ENCODE measurements around the gene RASAL3. TPM values are rescaled to one million over a fixed set of nuclear protein-coding genes. Genes with fewer than 3 reads are reported as not detected.

Gene RASAL3
- total RNA-seq, 1 donor from 2014 or later = 1.9 TPM

- no peak for DNase-seq (ENCODE audit: low spot score)
Measured at GRCh38 chr19:15436826-15437110, 27.6 kb downstream of the RASAL3 start.

GRCh38 chr19:15436012-15436825 is 28.1 kb downstream of the RASAL3 start:
- ATAC-seq = no peak
- DNase-seq (ENCODE audit: low spot score) = no peak

More at GRCh38 chr19:15436826-15437110, 27.6 kb downstream of the RASAL3 start:
- no peak for ATAC-seq

- DNase-seq (ENCODE audit: low spot score) (no peak), ATAC-seq (no peak)
Measured at GRCh38 chr19:15433519-15434069, 30.8 kb downstream of the RASAL3 start.

GRCh38 chr19:15432629-15433518 is 31.5 kb downstream of the RASAL3 start:
- peak; percentile 93 for DNase-seq (ENCODE audit: low spot score)
- ATAC-seq = peak; percentile 95

- DNase-seq (ENCODE audit: low spot score) (peak; percentile 50), ATAC-seq (no peak)
Measured at GRCh38 chr19:15432018-15432494, 32.3 kb downstream of the RASAL3 start.

GRCh38 chr19:15431396-15432017 is 32.8 kb downstream of the RASAL3 start:
- no peak for ATAC-seq
- no peak for DNase-seq (ENCODE audit: low spot score)

- ATAC-seq (no peak), DNase-seq (ENCODE audit: low spot score) (no peak)
Measured at GRCh38 chr19:15430526-15431120, 33.7 kb downstream of the RASAL3 start.

GRCh38 chr19:15429825-15430467 is 34.4 kb downstream of the RASAL3 start:
- DNase-seq (ENCODE audit: low spot score) (peak; percentile 46), ATAC-seq (no peak)

- DNase-seq (ENCODE audit: low spot score) (no peak), ATAC-seq (no peak)
Measured at GRCh38 chr19:15428956-15429824, 35.2 kb downstream of the RASAL3 start.

GRCh38 chr19:15427991-15428471 is 36.3 kb downstream of the RASAL3 start:
- DNase-seq (ENCODE audit: low spot score) (no peak), ATAC-seq (no peak)

GRCh38 chr19:15427350-15427700 is 37.0 kb downstream of the RASAL3 start:
- no peak for DNase-seq (ENCODE audit: low spot score)
- no peak for ATAC-seq

- ATAC-seq = peak; percentile 61
- peak; percentile 84 for DNase-seq (ENCODE audit: low spot score)
Measured at GRCh38 chr19:15426485-15427349, 37.6 kb downstream of the RASAL3 start.

GRCh38 chr19:15425321-15425950 is 38.9 kb downstream of the RASAL3 start:
- DNase-seq (ENCODE audit: low spot score) = no peak
- ATAC-seq = no peak

- ATAC-seq (no peak), DNase-seq (ENCODE audit: low spot score) (no peak)
Measured at GRCh38 chr19:15424692-15425272, 39.6 kb downstream of the RASAL3 start.

GRCh38 chr19:15424121-15424520 is 40.2 kb downstream of the RASAL3 start:
- DNase-seq (ENCODE audit: low spot score) (no peak), ATAC-seq (no peak)

- DNase-seq (ENCODE audit: low spot score) (no peak), ATAC-seq (no peak)
Measured at GRCh38 chr19:15423130-15423529, 41.2 kb downstream of the RASAL3 start.

- ATAC-seq (no peak), DNase-seq (ENCODE audit: low spot score) (no peak)
Measured at GRCh38 chr19:15422296-15423075, 41.9 kb downstream of the RASAL3 start.

Data from left lobe of liver (tissue), 2 donors.